WTC11 (cell line): ENCODE data around the gene WSB1. TPM values are rescaled to one million over a fixed set of nuclear protein-coding genes. Genes with fewer than 3 reads are reported as not detected.

Source experiments
- ATF1 ChIP-seq: sonication (generic); formaldehyde crosslinking; IDR thresholded peaks from 2 replicates; pipeline ENCODE4 v1.8.1; 2023; ENCODE audit warnings: mild to moderate bottlenecking, moderate library complexity, missing genetic modification reagents
- EMX1 ChIP-seq: fragments of 250-450 bp; sonication (Bioruptor Pico); IDR thresholded peaks from 2 replicates; pipeline ENCODE4 v1.8.0; 2021; ENCODE audit warnings: mild to moderate bottlenecking
- FOXJ3 ChIP-seq: sonication (generic); formaldehyde crosslinking; IDR thresholded peaks from 2 replicates; pipeline ENCODE4 v1.9.0; 2021; ENCODE audit warnings: missing genetic modification reagents, mild to moderate bottlenecking, borderline replicate concordance
- FOXK1 ChIP-seq: sonication (generic); formaldehyde crosslinking; IDR thresholded peaks from 2 replicates; pipeline ENCODE4 v1.8.0; 2022; ENCODE audit warnings: mild to moderate bottlenecking, moderate library complexity, missing genetic modification reagents
- FOXP1 ChIP-seq: sonication (generic); formaldehyde crosslinking; IDR thresholded peaks from 2 replicates; pipeline ENCODE4 v1.8.0; 2022; ENCODE audit warnings: missing genetic modification reagents, mild to moderate bottlenecking, moderate library complexity, borderline replicate concordance
- GTF2I ChIP-seq: fragments of 250-450 bp; sonication (Bioruptor Pico); conservative IDR thresholded peaks from 2 replicates; pipeline ENCODE4 v1.4.0; 2021; ENCODE audit warnings: mild to moderate bottlenecking
- HMGA2 ChIP-seq: fragments of 250-450 bp; sonication (Bioruptor Pico); IDR thresholded peaks from 2 replicates; pipeline ENCODE4 v1.4.0; 2021; ENCODE audit warnings: mild to moderate bottlenecking, moderate library complexity
- IRF2 ChIP-seq: sonication (generic); formaldehyde crosslinking; IDR thresholded peaks from 2 replicates; pipeline ENCODE4 v1.8.0; 2022; ENCODE audit warnings: low read depth, missing genetic modification reagents, borderline replicate concordance
- KAT7 ChIP-seq: sonication (generic); formaldehyde crosslinking; IDR thresholded peaks from 2 replicates; pipeline ENCODE4 v1.8.1; 2023; ENCODE audit warnings: missing genetic modification reagents, mild to moderate bottlenecking, borderline replicate concordance
- NFATC4 ChIP-seq: fragments of 250-450 bp; sonication (Bioruptor Pico); IDR thresholded peaks from 2 replicates; pipeline ENCODE4 v1.9.0; 2021; ENCODE audit warnings: mild to moderate bottlenecking
- NR1H2 ChIP-seq: sonication (generic); formaldehyde crosslinking; IDR thresholded peaks from 2 replicates; pipeline ENCODE4 v1.9.0; 2021; ENCODE audit warnings: mild to moderate bottlenecking, moderate library complexity, missing genetic modification reagents
- RELA ChIP-seq: sonication (generic); formaldehyde crosslinking; IDR thresholded peaks from 2 replicates; pipeline ENCODE4 v1.8.1; 2022; ENCODE audit warnings: missing genetic modification reagents, mild to moderate bottlenecking, borderline replicate concordance
- RORB ChIP-seq: fragments of 250-450 bp; sonication (Bioruptor Pico); IDR thresholded peaks from 2 replicates; pipeline ENCODE4 v1.9.0; 2021; ENCODE audit warnings: mild to moderate bottlenecking
- TCF7 ChIP-seq: sonication (generic); formaldehyde crosslinking; IDR thresholded peaks from 2 replicates; pipeline ENCODE4 v1.8.0; 2022; ENCODE audit warnings: mild to moderate bottlenecking, low read depth, missing genetic modification reagents, moderate library complexity
- ZBTB21 ChIP-seq: sonication (generic); formaldehyde crosslinking; IDR thresholded peaks from 2 replicates; pipeline ENCODE4 v1.8.1; 2023; ENCODE audit warnings: mild to moderate bottlenecking, missing genetic modification reagents, borderline replicate concordance
- ZNF138 ChIP-seq: sonication (generic); formaldehyde crosslinking; conservative IDR thresholded peaks from 2 replicates; pipeline ENCODE4 v1.8.1; 2022; ENCODE audit warnings: mild to moderate bottlenecking, moderate library complexity, missing genetic modification reagents
- ZNF263 ChIP-seq: sonication (generic); formaldehyde crosslinking; IDR thresholded peaks from 2 replicates; pipeline ENCODE4 v1.8.1; 2022; ENCODE audit warnings: low read depth, mild to moderate bottlenecking, moderate library complexity, missing genetic modification reagents
- total RNA-seq: library from RNA; stranded (reverse); gene quantifications from 3 replicates; pipeline ENCODE4 v1.2.3, GENCODE V29; 2021
- TF ChIP-seq, protein P1 (sequence below): sonication (generic); formaldehyde crosslinking; IDR thresholded peaks from 2 replicates; pipeline ENCODE4 v1.8.0; 2022; ENCODE audit warnings: mild to moderate bottlenecking, missing genetic modification reagents
- TF ChIP-seq, protein P2 (sequence below): sonication (generic); formaldehyde crosslinking; IDR thresholded peaks from 2 replicates; pipeline ENCODE4 v1.8.1; 2022; ENCODE audit warnings: low read depth, mild to moderate bottlenecking, moderate library complexity, missing genetic modification reagents, borderline replicate concordance
- TF ChIP-seq, protein P3 (sequence below): sonication (generic); formaldehyde crosslinking; IDR thresholded peaks from 2 replicates; pipeline ENCODE4 v1.8.0; 2023; ENCODE audit warnings: missing genetic modification reagents
- TF ChIP-seq, protein P4 (sequence below): sonication (generic); formaldehyde crosslinking; IDR thresholded peaks from 2 replicates; pipeline ENCODE4 v1.8.1; 2023; ENCODE audit warnings: mild to moderate bottlenecking, moderate library complexity, missing genetic modification reagents
- TF ChIP-seq, protein P5 (sequence below): sonication (generic); formaldehyde crosslinking; IDR thresholded peaks from 2 replicates; pipeline ENCODE4 v1.8.0; 2022; ENCODE audit warnings: mild to moderate bottlenecking, missing genetic modification reagents
- TF ChIP-seq, protein P6 (sequence below): sonication (generic); formaldehyde crosslinking; conservative IDR thresholded peaks from 2 replicates; pipeline ENCODE4 v1.8.1; 2023; ENCODE audit warnings: mild to moderate bottlenecking, low read depth, missing genetic modification reagents, moderate library complexity
- TF ChIP-seq, protein P7 (sequence below): sonication (generic); formaldehyde crosslinking; IDR thresholded peaks from 2 replicates; pipeline ENCODE4 v1.8.0; 2022; ENCODE audit warnings: mild to moderate bottlenecking, missing genetic modification reagents
- TF ChIP-seq, protein P8 (sequence below): sonication (generic); formaldehyde crosslinking; IDR thresholded peaks from 2 replicates; pipeline ENCODE4 v1.8.1; 2022; ENCODE audit warnings: mild to moderate bottlenecking, moderate library complexity, missing genetic modification reagents
- TF ChIP-seq, protein P9 (sequence below): sonication (generic); formaldehyde crosslinking; IDR thresholded peaks from 2 replicates; pipeline ENCODE4 v1.8.1; 2022; ENCODE audit warnings: mild to moderate bottlenecking, missing genetic modification reagents, moderate library complexity, borderline replicate concordance
- TF ChIP-seq, protein P10 (sequence below): fragments of 250-450 bp; sonication (Bioruptor Pico); IDR thresholded peaks from 2 replicates; pipeline ENCODE4 v1.9.0; 2021; ENCODE audit warnings: mild to moderate bottlenecking

Gene WSB1
- total RNA-seq, 1 experiment from 2014 or later: 167 TPM

DNA sequence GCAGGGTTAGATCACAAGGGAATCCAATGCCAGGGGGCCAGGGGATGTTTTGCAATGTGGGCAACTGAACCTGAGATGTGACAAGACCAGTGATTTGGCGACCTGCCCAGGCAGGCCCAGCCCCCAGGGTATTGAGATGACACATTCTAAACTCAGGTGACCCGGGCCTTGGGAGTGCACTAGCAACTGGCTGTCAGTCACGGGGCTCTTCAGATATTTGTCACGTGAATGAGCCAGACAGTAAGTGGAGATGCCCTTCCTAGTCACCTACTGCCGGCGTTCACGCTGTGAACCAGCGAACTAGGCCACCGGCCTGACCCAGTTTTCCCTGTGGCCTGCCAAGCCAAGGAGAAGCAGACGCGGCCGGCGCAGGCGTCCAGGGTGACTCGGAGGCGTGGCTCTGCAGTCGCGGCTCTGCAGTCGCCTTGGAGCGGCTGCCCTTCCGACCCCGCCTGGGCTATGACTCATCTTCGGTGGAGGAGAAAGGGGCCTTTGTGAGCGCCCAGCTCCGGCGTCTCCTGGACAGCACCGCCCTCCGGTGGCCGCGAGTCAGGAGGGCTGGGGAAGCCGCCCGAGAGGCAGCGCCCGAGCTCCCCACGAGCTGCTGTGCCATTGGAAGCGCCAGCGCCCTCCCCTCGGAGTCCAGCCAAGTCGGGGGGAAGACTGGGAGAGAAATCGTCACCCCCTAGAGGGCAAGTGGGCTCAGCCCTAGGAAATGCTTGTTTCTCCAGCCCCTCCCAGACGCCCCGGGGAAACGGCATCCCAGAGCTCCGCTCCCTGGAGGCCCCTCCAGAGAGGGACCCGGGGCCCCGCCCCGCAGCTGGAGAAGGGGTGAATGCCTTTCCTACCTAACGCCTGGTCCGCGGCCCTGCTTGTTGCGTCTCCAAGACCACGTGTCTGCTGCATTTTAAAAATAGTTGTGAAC is 38.8 kb downstream of the WSB1 start (continued):
- TF ChIP-seq, protein P1, sequence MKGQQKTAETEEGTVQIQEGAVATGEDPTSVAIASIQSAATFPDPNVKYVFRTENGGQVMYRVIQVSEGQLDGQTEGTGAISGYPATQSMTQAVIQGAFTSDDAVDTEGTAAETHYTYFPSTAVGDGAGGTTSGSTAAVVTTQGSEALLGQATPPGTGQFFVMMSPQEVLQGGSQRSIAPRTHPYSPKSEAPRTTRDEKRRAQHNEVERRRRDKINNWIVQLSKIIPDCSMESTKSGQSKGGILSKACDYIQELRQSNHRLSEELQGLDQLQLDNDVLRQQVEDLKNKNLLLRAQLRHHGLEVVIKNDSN (CRISPR knock-in tag): 0 out of 2 replicates have a peak, but pooled peaks have one; percentile 39
- TF ChIP-seq ZNF263 (CRISPR knock-in tag): no peak
- TF ChIP-seq, protein P2, sequence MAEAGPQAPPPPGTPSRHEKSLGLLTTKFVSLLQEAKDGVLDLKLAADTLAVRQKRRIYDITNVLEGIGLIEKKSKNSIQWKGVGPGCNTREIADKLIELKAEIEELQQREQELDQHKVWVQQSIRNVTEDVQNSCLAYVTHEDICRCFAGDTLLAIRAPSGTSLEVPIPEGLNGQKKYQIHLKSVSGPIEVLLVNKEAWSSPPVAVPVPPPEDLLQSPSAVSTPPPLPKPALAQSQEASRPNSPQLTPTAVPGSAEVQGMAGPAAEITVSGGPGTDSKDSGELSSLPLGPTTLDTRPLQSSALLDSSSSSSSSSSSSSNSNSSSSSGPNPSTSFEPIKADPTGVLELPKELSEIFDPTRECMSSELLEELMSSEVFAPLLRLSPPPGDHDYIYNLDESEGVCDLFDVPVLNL (CRISPR knock-in tag): no peak
- TF ChIP-seq ZNF138 (CRISPR knock-in tag): no peak
- no peak for TF ChIP-seq GTF2I (CRISPR knock-in tag)
- TF ChIP-seq, protein P3, sequence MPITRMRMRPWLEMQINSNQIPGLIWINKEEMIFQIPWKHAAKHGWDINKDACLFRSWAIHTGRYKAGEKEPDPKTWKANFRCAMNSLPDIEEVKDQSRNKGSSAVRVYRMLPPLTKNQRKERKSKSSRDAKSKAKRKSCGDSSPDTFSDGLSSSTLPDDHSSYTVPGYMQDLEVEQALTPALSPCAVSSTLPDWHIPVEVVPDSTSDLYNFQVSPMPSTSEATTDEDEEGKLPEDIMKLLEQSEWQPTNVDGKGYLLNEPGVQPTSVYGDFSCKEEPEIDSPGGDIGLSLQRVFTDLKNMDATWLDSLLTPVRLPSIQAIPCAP (CRISPR knock-in tag): no peak
- TF ChIP-seq, protein P4, sequence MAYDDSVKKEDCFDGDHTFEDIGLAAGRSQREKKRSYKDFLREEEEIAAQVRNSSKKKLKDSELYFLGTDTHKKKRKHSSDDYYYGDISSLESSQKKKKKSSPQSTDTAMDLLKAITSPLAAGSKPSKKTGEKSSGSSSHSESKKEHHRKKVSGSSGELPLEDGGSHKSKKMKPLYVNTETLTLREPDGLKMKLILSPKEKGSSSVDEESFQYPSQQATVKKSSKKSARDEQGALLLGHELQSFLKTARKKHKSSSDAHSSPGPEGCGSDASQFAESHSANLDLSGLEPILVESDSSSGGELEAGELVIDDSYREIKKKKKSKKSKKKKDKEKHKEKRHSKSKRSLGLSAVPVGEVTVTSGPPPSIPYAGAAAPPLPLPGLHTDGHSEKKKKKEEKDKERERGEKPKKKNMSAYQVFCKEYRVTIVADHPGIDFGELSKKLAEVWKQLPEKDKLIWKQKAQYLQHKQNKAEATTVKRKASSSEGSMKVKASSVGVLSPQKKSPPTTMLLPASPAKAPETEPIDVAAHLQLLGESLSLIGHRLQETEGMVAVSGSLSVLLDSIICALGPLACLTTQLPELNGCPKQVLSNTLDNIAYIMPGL (CRISPR knock-in tag): peak; percentile 87
- TF ChIP-seq IRF2 (CRISPR knock-in tag): no peak
- TF ChIP-seq ZBTB21 (CRISPR knock-in tag): no peak
- no peak for TF ChIP-seq RELA (CRISPR knock-in tag)
- no peak for TF ChIP-seq RORB (CRISPR knock-in tag)
- no peak for TF ChIP-seq NFATC4 (CRISPR knock-in tag)
- TF ChIP-seq TCF7 (CRISPR knock-in tag): no peak
- 0 out of 2 replicates have a peak, but pooled peaks have one; percentile 26 for TF ChIP-seq FOXK1 (CRISPR knock-in tag)
- TF ChIP-seq HMGA2 (CRISPR knock-in tag): no peak
- TF ChIP-seq KAT7 (CRISPR knock-in tag): no peak
- TF ChIP-seq, protein P5, sequence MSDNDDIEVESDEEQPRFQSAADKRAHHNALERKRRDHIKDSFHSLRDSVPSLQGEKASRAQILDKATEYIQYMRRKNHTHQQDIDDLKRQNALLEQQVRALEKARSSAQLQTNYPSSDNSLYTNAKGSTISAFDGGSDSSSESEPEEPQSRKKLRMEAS (CRISPR knock-in tag): no peak; the same call in 1 of the 2 replicates
- no peak for TF ChIP-seq FOXJ3 (CRISPR knock-in tag)
- TF ChIP-seq, protein P6, sequence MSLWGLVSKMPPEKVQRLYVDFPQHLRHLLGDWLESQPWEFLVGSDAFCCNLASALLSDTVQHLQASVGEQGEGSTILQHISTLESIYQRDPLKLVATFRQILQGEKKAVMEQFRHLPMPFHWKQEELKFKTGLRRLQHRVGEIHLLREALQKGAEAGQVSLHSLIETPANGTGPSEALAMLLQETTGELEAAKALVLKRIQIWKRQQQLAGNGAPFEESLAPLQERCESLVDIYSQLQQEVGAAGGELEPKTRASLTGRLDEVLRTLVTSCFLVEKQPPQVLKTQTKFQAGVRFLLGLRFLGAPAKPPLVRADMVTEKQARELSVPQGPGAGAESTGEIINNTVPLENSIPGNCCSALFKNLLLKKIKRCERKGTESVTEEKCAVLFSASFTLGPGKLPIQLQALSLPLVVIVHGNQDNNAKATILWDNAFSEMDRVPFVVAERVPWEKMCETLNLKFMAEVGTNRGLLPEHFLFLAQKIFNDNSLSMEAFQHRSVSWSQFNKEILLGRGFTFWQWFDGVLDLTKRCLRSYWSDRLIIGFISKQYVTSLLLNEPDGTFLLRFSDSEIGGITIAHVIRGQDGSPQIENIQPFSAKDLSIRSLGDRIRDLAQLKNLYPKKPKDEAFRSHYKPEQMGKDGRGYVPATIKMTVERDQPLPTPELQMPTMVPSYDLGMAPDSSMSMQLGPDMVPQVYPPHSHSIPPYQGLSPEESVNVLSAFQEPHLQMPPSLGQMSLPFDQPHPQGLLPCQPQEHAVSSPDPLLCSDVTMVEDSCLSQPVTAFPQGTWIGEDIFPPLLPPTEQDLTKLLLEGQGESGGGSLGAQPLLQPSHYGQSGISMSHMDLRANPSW: no peak
- TF ChIP-seq, protein P7, sequence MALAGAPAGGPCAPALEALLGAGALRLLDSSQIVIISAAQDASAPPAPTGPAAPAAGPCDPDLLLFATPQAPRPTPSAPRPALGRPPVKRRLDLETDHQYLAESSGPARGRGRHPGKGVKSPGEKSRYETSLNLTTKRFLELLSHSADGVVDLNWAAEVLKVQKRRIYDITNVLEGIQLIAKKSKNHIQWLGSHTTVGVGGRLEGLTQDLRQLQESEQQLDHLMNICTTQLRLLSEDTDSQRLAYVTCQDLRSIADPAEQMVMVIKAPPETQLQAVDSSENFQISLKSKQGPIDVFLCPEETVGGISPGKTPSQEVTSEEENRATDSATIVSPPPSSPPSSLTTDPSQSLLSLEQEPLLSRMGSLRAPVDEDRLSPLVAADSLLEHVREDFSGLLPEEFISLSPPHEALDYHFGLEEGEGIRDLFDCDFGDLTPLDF (CRISPR knock-in tag): no peak
- TF ChIP-seq FOXP1 (CRISPR knock-in tag): no peak
- no peak for TF ChIP-seq ATF1 (CRISPR knock-in tag)
- TF ChIP-seq, protein P8, sequence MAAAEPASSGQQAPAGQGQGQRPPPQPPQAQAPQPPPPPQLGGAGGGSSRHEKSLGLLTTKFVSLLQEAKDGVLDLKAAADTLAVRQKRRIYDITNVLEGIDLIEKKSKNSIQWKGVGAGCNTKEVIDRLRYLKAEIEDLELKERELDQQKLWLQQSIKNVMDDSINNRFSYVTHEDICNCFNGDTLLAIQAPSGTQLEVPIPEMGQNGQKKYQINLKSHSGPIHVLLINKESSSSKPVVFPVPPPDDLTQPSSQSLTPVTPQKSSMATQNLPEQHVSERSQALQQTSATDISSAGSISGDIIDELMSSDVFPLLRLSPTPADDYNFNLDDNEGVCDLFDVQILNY (CRISPR knock-in tag): peak; percentile 54; the same call in 1 of the 2 replicates
- TF ChIP-seq, protein P9, sequence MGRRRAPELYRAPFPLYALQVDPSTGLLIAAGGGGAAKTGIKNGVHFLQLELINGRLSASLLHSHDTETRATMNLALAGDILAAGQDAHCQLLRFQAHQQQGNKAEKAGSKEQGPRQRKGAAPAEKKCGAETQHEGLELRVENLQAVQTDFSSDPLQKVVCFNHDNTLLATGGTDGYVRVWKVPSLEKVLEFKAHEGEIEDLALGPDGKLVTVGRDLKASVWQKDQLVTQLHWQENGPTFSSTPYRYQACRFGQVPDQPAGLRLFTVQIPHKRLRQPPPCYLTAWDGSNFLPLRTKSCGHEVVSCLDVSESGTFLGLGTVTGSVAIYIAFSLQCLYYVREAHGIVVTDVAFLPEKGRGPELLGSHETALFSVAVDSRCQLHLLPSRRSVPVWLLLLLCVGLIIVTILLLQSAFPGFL (CRISPR knock-in tag): no peak
- no peak for TF ChIP-seq NR1H2
- TF ChIP-seq, protein P10, sequence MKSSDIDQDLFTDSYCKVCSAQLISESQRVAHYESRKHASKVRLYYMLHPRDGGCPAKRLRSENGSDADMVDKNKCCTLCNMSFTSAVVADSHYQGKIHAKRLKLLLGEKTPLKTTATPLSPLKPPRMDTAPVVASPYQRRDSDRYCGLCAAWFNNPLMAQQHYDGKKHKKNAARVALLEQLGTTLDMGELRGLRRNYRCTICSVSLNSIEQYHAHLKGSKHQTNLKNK: no peak
- no peak for TF ChIP-seq EMX1 (CRISPR knock-in tag)
